GM18511 (cell line): ENCODE data around the gene RACGAP1.

Experiments used
- ATAC-seq: cut with Tn5 transposase; IDR thresholded peaks from one replicate; pipeline ENCODE4 v1.9.1; 2021; ENCODE audit warnings: mild to moderate bottlenecking, moderate library complexity; ENCODE audit not compliant: unreplicated experiment

Gene RACGAP1

DNA sequence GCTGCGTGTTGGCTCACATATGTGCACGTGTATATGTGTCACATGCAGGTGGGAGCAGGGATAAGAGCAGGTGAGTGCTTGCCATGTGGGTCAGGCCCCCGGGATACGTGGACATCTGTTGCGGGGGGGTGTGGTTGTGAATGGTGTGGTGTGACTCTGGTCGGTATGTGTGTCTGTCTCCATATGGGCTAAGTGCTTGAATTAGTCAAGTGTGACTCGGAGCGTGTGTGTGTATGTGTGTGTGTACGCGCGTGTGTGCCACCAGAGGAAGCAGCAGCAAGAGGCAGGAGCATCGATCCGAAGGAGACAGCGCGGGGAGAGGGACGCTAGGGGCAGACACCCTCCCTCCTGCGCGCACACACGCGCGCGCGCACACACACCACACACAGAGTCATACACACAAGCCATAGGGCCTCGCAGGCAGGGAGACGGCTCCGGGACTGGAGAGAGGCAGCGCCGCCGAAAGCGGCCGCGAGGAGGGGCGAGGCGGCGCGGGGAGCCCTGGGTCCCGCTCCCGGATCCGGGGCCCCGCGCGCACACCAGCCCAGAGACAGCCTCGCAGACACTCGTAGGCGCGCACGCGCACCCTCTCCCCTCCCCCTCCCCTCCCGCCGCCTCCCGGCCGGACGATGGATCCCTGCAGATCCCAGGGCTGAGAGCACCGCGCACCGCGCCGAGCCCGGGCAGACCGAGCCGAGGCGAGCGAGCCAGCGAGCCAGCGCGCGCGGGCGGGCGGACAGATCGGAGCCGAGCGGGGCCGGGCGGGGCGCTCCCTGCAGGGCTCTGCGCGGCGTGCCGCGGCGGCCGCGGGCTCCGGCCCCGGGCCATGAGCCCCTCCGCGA, 31.9 kb upstream of the RACGAP1 start, which contains the start of gene ASIC1:
Gene ASIC1, plus strand, starts transcription at position 597 of the 842 bp plus-strand sequence. CDS start 1,171 bp downstream, outside the sequence.
- ATAC-seq = no peak

DNA sequence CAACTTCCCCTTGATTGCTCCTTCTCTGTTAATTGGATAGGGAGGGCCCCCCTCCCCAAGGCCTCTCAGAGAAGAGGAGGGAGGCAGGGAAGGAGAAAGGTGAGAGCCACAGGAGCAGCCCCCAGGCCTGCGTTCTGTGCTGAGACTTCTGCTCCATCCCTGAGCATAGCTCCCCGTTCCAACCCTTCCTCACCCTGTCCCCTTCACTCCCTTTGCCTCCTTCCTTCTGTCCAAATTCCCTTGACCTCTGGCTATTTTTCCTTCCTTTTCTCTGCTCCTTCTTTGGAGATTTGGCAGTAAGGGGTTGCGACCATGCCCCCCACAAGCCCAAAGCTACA, 31.3 kb upstream of the RACGAP1 start:
- no peak for ATAC-seq

DNA sequence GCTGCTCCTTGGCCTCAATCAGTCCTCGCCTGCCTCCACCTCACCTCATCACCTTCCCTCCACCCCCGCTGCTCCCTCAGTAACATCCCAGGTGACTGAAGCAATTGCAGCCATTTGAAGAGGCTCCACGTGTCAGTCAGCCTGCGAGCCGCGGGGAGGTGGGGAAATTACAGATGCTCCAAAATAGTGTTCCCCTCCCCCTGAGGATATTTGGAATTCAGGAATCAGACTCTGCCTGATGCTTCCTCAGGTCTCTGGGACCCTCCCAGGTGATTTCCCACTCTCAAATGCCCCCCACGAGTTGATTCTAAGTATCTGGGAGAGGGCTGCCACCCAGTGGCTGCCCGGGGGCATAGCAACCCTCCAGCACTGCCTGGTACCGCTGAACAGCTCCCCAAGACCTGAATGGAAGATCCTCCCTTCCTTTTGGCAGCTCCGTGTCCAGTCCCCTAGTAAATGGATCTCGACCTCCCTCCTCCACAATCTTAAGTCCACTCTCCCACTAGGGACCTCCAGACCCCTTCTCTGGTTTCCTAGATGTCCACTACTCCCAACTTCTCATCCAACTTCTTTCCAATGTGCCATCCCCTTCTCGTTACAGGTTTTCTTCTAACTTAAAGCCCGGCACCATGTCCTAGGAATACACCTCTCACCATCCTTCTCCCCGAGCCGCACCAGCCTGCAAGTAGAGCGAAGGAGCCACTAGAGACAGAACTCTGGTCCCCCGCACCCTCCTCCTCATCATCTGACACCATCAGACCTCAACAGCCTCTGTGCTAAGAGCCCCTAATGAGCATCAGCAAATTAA, 30.7 kb upstream of the RACGAP1 start:
- ATAC-seq = no peak

DNA sequence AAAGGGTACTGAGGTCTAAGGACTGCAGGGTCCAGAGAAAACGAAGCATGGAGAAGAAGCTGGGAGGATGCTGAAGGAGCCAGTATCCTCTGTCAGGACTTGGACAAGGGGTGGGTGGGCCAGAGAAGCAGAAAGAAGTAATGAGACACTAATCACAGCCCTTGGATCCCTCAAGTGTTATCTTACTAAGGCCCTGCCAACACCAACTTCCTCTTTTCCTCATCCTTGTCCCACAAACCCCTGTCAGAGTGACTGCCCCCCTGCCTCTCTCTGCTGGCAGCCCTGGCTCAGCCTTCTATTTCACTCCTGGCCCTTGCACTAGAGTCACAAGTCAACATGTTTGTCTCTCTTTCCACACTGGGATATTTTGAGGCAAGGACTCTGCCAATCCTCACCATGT, 28.3 kb upstream of the RACGAP1 start:
- ATAC-seq = no peak

DNA sequence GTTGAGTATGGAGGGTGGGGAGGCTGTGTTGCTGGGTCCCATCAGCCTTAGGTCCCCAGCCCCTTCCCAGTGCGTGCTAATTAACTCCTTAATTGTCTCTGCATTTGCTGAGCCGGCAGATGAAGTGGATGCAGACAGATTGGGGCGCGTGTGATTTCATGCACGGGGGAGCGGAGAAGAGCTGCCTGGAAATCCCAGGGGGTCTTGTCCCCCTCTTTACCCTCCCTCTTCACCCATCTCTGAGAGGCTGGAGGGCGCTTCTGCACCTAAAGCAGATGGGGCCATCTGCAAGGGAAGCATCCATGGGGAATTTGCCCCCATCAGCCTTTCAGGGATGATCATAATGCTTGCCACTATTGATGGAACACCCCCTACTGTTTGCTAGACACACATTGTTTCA, 27.7 kb upstream of the RACGAP1 start:
- no peak for ATAC-seq

DNA sequence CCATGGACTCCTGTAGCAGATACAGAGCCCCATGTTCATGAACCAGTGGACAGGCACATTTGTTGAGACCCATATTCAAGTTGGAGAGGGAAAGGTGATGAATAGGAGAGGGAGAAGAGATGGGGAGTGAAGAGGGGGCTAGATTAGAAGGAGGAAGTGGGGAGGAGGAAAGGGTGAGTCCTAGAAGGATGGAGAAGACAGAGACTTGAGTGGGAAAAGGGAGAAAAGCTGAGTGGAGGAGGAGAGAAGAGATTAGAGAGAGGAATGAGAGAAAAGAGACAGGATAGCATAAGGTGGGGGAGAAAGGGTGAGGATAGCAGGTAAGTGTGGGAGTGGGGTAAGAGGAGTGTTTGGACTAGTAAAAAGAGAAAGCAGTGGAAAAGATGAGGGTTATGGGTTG, 27.2 kb upstream of the RACGAP1 start:
- no peak for ATAC-seq

DNA sequence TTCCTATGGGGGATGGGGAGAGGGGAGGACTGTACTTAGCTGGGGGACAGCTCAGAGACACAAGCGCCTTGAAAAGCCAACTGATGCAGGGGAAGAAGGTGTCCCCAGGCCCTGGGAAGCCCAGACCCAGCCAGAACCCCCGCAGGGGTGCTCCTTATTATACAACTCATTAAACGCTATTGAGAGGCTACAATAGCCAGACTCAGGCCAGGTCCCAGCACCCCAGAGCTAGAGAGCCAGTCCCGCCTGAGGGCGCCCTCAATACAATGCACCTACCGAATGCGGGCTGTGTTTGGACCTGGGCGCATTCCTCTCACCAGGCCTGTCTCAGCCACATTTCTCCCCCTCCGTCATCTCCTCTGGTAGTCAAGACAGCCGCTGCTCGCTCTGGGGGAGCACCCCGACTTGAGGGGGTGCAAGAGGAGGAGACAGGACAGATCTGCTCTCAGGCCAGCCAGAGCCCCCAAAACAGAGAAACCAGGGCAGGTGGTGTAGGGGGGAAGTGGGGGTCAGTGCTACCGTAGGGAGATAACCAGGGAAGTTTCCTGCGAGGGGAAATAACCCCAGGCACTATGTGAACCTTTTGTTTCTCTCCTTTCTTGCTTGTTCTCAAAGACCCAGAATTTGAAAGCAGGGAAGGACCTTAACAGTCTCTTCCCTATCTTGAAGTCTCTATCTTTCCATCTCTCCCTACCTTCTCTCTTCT, 26.0 kb upstream of the RACGAP1 start:
- no peak for ATAC-seq

DNA sequence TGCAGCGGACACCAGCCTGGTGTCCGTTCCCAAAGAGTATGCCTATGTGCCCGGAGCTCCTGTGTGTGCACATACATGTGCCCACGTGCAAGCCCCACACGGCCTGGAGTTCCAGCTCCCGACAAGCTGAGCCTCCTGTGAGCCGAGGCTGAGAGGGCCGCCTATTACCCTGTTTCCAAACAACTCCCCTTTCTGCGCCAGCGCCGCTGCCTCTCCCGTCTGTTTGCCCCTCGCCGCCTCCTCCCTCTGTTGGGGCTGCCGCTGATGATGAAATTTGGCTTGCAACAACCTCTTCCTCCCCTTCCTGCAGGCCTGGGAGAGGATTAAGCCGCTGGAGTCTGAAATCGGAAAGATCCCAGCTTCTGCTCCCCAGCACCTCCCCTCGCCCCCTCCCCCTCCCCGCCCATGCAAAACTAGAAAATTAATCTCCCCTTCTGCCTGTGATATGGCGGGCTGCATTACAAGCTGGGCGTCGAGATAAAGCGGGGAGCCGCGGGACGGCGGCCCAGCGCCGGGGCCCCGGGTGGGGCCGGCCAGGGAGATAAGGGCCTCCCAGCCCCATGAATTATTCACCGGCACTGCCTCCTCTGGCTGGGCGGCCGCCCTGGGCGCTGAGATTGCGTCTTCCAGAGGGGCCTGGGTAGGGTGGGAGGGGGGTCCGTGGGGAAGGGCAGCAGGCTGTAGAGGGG, 25.3 kb upstream of the RACGAP1 start:
- ATAC-seq = no peak

DNA sequence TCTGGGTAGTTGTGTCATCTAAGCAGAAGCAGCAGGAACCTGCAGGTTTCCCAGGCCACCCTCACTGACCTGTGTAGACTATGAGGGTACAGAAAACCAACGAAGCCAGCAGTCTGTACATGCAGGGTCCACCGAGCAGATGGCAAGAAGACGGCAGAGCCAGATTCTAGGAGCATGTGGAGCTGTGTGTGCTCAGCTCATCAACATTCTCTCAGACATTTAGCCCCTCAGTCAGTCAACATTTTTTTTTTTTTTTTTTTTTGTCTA, 24.8 kb upstream of the RACGAP1 start:
- no peak for ATAC-seq

DNA sequence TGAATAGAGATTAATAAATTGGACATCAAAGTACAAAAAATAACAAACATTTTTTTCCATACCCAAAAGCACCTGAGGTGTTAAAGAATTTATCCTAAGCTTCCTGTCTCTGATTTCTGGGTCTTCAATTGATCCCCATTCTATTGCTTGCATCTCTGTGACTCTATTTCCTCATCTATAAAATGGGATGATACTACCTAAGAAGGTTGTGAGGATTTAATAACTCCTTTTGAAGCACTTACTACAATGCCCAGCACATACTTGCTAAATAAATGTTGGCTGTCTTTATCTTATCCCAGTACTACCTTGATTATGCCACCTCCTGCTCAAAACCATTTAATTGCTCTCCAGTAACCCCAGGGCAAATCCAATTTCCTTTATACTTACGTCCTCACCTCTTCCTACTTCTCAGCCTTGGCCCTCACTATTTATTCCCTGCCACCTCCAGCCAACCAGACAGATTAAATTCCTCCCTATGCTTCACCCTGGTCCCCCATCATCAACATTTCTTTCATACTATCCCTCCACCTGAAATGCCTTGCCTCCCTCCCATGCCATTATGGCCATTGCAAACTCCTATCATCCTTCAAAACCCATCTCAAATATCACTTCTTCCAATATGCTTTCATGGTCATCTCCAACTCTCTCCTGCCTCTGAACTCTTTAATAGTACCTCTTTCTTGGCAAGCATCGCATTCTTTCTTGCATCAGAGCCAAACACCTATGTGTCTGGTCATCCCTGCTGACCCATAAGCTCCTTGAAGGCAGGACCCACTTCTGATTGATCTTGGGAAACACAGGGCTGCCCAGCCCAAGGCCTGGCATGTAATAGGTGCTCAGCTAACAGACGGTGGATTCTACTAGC, 24.2 kb upstream of the RACGAP1 start:
- no peak for ATAC-seq

DNA sequence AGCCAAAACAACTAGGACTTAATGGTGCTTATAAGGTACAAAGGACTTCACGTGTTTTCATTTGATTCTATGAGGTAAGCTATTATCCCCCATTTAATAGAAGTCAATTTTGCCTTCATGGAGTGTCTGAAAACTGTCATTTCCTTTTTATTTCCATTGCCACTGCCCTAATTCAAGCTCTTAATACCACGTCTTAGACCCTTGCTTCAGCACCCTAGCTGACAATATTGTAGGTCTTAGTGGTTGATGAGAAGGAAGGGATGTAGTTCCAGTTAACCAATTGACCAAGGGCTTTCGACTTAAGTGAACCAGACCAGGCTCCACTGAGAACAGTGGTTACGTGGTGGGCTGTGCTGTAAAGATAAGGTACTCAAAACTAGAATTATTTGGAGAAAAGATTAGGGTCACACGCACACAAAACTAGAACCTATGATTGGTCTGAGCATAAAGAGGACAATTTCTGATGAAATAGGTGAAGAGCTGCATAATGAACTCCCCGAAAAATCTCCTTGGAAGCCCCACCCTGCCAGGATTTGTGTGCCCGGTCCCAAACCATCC, 22.5 kb upstream of the RACGAP1 start:
- ATAC-seq = no peak

DNA sequence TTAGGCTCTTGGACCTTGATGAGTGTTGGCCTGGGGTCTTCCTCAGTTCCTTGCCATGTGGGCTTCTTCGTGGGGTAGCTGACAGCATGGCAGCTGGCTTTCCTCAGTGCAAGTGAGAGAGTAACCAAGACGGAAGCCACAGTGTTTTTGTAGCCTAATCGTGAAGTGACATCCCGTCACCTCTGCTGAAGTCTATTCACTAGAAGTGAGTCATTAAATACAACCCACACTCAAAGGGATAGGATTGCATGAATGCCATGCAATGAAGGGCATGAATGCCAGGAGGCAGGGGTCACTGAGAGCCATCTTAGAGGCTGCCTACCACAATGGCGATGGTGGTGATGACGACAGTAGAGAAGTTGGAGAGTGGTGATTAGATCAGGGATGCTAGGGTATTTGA, 18.6 kb upstream of the RACGAP1 start:
- no peak for ATAC-seq

DNA sequence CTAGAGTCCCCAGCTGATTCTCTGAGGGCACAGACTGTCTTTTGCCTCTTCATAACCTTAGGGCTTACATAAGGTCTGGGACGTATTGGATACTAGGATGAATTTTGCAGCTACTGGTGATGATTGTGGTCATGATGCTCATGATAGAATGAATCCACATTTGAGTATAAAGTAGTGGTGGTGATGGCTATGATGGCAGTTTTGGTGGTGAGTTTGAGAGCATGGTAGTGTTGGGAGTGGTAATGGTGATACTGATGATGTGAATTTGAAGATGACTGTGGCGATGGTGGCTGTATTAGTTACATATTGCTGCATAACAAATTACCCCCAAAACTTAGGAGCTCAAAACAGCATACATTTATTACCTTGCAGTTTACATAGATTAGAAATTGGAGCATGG, 18.0 kb upstream of the RACGAP1 start:
- no peak for ATAC-seq

DNA sequence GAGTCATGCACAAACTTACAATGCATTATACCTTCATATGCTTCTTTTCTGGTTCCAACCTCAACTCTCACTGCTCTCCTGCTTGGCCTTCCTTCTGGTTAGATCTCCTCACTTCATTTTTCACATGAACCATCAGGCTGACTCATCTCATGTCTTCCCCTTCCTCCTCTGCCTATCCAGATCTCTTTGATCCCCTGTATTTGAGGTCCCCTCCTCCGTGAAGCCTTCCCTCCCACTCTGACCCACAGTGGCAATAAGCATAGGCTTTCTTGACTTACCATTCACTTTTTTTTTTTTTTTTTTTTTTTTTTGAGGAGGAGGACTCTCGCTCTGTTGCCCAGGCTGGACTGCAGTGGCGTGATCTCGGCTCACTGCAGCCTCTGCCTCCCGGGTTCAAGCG, 17.4 kb upstream of the RACGAP1 start:
- ATAC-seq = no peak

DNA sequence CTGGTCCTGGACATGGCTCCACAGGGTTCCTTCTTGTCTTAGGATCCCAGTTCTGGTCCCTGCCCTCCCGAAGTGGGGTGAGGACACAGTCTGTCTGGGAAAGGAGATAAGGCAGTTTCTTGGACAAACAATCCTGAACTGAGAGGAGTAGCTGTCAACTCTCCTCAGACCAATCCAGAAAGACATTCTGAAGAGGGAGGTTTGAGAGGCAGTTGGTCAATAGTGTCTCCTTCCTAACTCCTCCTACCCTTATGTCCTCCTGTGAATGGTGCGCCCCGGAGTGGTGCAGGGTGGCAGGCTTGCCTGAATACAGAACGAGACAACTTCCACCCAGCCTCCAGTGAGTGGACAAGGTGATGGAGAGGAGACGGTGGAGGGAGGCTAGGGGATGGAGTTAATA, 16.7 kb upstream of the RACGAP1 start:
- no peak for ATAC-seq

DNA sequence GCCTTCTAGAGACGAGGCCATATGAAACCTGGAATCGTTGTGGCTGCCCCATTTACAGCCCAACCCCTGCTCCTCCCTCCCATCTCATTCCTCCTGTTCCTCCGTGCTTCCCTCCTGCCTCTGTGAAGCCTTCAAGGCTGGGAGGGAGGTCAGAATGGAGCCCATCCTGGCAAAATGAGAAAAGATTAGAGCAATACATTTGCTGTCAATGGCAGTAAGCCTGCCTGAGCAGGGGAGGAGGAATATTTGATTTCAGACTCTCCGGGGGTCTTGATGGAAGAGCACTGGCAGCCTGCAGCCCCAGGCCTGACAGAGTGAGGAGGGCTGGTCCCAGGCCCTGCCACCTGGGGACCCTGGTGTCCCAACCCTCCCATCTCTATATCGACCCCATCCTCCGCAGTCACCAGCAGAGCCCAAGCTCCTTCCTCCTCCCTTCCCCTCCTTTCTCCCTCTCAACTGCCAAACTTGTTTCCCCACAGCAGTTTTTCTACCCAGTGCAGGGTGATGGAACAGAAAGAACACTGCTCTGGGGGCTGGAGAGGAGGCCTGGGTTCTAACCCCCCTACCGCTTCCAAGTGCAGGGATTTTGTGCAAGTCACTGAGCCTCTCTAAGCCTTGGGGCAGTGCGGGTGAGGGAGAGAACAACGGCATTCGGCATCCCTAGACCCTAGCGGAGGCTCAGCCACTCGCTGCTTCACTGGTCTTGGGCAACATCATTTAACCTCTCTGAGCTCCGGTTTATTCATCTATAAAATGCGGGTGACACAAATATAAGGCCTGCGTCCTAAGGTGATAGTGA, 16.0 kb upstream of the RACGAP1 start:
- ATAC-seq = no peak

DNA sequence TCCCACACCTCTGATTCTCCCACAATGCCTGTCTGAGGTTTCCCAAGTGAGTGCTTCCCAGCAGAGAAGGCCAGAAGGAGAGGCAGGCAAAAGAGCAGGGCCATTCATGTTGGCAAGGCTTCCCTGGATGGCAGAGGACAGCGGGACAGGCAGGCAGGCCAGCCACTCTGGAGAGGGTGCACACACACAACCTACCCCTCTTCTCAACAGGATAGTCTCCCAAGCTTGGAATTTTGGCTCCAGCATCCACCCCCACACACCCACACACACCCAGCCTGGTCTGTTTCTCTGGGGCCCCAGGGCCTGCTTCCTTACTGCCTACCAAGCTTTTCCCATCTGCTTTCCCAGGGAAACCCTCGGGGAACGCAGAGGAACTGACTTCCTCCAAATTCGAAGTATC, 15.4 kb upstream of the RACGAP1 start:
- ATAC-seq = no peak

DNA sequence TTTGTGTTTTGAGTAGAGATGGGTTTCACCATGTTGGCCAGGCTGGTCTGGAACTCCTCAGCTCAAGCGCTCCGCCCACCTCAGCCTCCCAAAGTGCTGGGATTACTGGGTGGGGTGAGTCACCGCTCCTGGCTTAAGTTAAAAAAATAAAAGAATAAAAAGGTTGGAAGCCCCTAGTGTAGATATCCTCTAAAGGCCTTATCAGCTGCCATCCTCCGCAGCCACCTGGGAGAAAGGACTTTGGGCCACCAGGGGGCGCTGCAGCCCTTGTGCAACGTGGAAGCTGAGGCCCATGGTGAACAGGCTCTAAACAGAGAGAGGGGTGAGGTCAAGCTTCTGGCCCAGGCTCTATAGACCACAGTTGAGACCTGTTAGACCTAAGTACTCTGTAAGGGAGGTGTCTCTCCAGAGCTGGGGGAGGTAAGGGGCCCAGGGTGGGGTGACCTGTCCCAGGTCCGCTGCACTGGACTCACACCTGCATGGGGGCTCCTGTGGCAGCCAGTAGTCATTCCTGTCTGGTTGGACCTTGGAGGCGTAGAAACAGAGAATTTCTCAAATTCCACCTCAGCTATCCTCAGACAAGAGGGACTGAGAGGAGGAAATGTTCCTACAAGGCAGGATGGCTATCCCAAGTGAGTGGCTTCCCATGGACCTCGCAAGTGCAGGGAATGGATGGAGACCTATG, 14.0 kb upstream of the RACGAP1 start:
- no peak for ATAC-seq

DNA sequence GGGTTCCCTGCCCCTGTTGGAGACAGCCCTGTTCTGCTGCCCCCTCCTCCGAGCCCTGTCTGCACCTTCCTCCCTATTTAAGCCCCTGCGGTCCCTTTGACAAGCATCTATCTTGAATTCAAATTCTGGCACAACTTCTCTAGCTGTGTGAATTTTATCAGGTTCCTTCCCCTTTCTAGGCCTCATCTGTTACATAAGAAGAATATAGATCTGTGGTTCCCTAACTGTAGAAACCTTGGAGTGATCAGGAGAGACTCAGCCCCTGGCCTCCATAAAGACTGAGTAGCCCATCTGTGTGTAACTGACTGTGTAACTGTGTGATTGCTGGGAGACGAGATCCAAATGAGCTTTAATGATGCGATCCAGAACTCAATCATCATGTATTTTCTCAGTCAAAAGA, 13.0 kb upstream of the RACGAP1 start:
- no peak for ATAC-seq
